HEK293 (cell line): ENCODE measurements around the gene USF3.
A peak's percentile ranks its signal among the peaks of the same experiment; 100 is the strongest.

Experiments used
- CTCF ChIA-PET: fragments of 350-600 bp; formaldehyde crosslinking; extraction: SDS; loops from one replicate; lab custom pipeline; 2021; ENCODE audit warnings: antibody characterized with exemption; lab: Yijun Ruan, JAX
- POLR2A ChIA-PET: fragments of 300-600 bp; formaldehyde crosslinking; extraction: SDS; loops from one replicate; lab custom pipeline; 2020; ENCODE audit warnings: antibody characterized with exemption, inconsistent platforms; lab: Yijun Ruan, JAX
- H3K27ac ChIP-seq: fragments of 200-500 bp; sonication (Bioruptor generic); 2 replicates; pipeline ENCODE4 v1.5.1; 2014; ENCODE audit warnings: low read depth, low read length, control low read depth, inconsistent platforms; ENCODE audit errors: extremely low read depth
- H3K36me3 ChIP-seq, 2 experiments: fragments of 200-500 bp in 1 of 2; sonication (Bioruptor generic) in 1 of 2; 1 replicate in 1 of 2; 2 replicates in 1 of 2; pipeline ENCODE4 v1.5.1; 2014 to 2017; ENCODE audit warnings: inconsistent platforms in 2 of 2, low read length in 2 of 2; ENCODE audit not compliant: control insufficient read depth in 2 of 2, insufficient read depth in 1 of 2
- H3K4me1 ChIP-seq: fragments of 200-500 bp; sonication (Bioruptor generic); 2 replicates; pipeline ENCODE4 v1.5.1; 2014; ENCODE audit warnings: mild to moderate bottlenecking, low read length, inconsistent platforms; ENCODE audit not compliant: control insufficient read depth, insufficient read depth
- H3K4me3 ChIP-seq: 2 replicates; pipeline ENCODE4 v1.5.1; 2011; ENCODE audit warnings: low read depth, mild to moderate bottlenecking, control low read depth, low read length, moderate library complexity
- H3K9me3 ChIP-seq: fragments of 200-500 bp; sonication (Bioruptor generic); 2 replicates; pipeline ENCODE4 v1.5.1; 2014; ENCODE audit warnings: low read depth, low read length, inconsistent platforms; ENCODE audit not compliant: control insufficient read depth, insufficient read depth
- AEBP2 ChIP-seq: fragments of 450-650 bp; formaldehyde crosslinking; IDR thresholded peaks from 2 replicates; pipeline ENCODE4 v1.5.1; 2016; ENCODE audit warnings: missing biosample characterization, missing genetic modification characterization, borderline replicate concordance
- BCL11B ChIP-seq: fragments of 450-650 bp; formaldehyde crosslinking; IDR thresholded peaks from 2 replicates; pipeline ENCODE4 v1.5.1; 2016; ENCODE audit warnings: low read depth, missing biosample characterization, missing genetic modification characterization
- GLI2 ChIP-seq: fragments of 450-650 bp; formaldehyde crosslinking; IDR thresholded peaks from 2 replicates; pipeline ENCODE4; 2017; ENCODE audit warnings: missing biosample characterization, missing genetic modification characterization, low read depth, borderline replicate concordance
- MZF1 ChIP-seq: fragments of 450-650 bp; formaldehyde crosslinking; IDR thresholded peaks from 2 replicates; pipeline ENCODE4 v1.5.1; 2017; ENCODE audit warnings: missing biosample characterization, missing genetic modification characterization, borderline replicate concordance
- PRDM10 ChIP-seq: fragments of 450-650 bp; formaldehyde crosslinking; IDR thresholded peaks from 2 replicates; pipeline ENCODE4 v1.5.1; 2016; ENCODE audit warnings: missing biosample characterization, missing genetic modification characterization
- PRDM2 ChIP-seq: fragments of 450-650 bp; formaldehyde crosslinking; IDR thresholded peaks from 2 replicates; pipeline ENCODE4 v1.5.1; 2016; ENCODE audit warnings: missing biosample characterization, missing genetic modification characterization, borderline replicate concordance
- ZFP41 ChIP-seq: fragments of 450-650 bp; formaldehyde crosslinking; IDR thresholded peaks from 2 replicates; pipeline ENCODE4 v1.5.1; 2016; ENCODE audit warnings: missing biosample characterization, missing genetic modification characterization, borderline replicate concordance
- ZIC2 ChIP-seq: fragments of 450-650 bp; formaldehyde crosslinking; IDR thresholded peaks from 2 replicates; pipeline ENCODE4 v1.5.1; 2016; ENCODE audit warnings: missing biosample characterization, missing genetic modification characterization
- ZNF362 ChIP-seq: fragments of 450-650 bp; formaldehyde crosslinking; IDR thresholded peaks from 2 replicates; pipeline ENCODE4 v1.5.1; 2016; ENCODE audit warnings: missing biosample characterization, missing genetic modification characterization
- ZNF658 ChIP-seq: fragments of 450-650 bp; formaldehyde crosslinking; IDR thresholded peaks from 2 replicates; pipeline ENCODE4; 2016; ENCODE audit warnings: missing biosample characterization, missing genetic modification characterization
- ZNF664 ChIP-seq: fragments of 450-650 bp; formaldehyde crosslinking; IDR thresholded peaks from 2 replicates; pipeline ENCODE4 v1.5.1; 2016; ENCODE audit warnings: missing biosample characterization, missing genetic modification characterization
- ZNF692 ChIP-seq: fragments of 450-650 bp; formaldehyde crosslinking; IDR thresholded peaks from 2 replicates; pipeline ENCODE4 v1.5.1; 2016; ENCODE audit warnings: missing biosample characterization, missing genetic modification characterization

USF3 gene

GRCh38 chr3:113676261-113676660 is 20.2 kb downstream of the USF3 start (continued):
- TF ChIP-seq PRDM2 (tag by site-specific recombination) (no peak), ZNF664 (tag by site-specific recombination) (no peak)
- TF ChIP-seq, all 188 proteins: peak for 0

- Histone ChIP-seq H3K9me3 (no peaks in the 10 kb centered on the region), H3K27ac (no peak overlapping the region), H3K4me3 (no peak overlapping the region)
- TF ChIP-seq ZNF658 (tag by site-specific recombination): no peak
- no peak for TF ChIP-seq AEBP2
- TF ChIP-seq BCL11B (tag by site-specific recombination): no peak
- TF ChIP-seq, all 188 proteins: peak for 0
- ChIA-PET CTCF (no interaction called here), POLR2A (no interaction called here)
- Histone ChIP-seq H3K4me1 (no peaks in the 10 kb centered on the region), H3K36me3 (peaks cover 0 to 16% of the 10 kb centered on the region in 2 experiments; a peak in 2 of 3 replicates)
Observed at GRCh38 chr3:113673593-113673992, 22.8 kb downstream of the USF3 start.

- H3K4me3 ChIP-seq: no peak overlapping the region
- H3K4me1 ChIP-seq: no peaks in the 10 kb centered on the region
- no peak overlapping the region for H3K27ac ChIP-seq
- no peaks in the 10 kb centered on the region for H3K9me3 ChIP-seq
- ChIA-PET POLR2A (no interaction called here), CTCF (no interaction called here)
- no peaks in the 10 kb centered on the region; a peak in 1 of 3 replicates for H3K36me3 ChIP-seq
- TF ChIP-seq ZIC2 (tag by site-specific recombination) (0 out of 2 replicates have a peak, but pooled peaks have one; percentile 7), ZNF362 (no peak)
Observed at GRCh38 chr3:113668015-113668414, 28.4 kb downstream of the USF3 start.

GRCh38 chr3:113664523-113665094 is 31.8 kb downstream of the USF3 start:
- H3K4me3 ChIP-seq: no peak overlapping the region
- no peaks in the 10 kb centered on the region for H3K4me1 ChIP-seq
- peaks cover 0 to 15% of the 10 kb centered on the region in 2 experiments; a peak in 2 of 3 replicates for H3K36me3 ChIP-seq
- POLR2A ChIA-PET: no interaction called here
- CTCF ChIA-PET: no interaction called here
- H3K27ac ChIP-seq: no peak overlapping the region
- no peaks in the 10 kb centered on the region for H3K9me3 ChIP-seq
- TF ChIP-seq MZF1 (no peak), PRDM10 (tag by site-specific recombination) (no peak), ZNF692 (tag by site-specific recombination) (no peak), ZFP41 (tag by site-specific recombination) (no peak), GLI2 (tag by site-specific recombination) (no peak)
